Smooth muscle cell (in vitro differentiated cells): ENCODE measurements around the gene C2CD2L. TPM values are rescaled to one million over a fixed set of nuclear protein-coding genes. Genes with fewer than 3 reads are reported as not detected.

Experiments
- DNase-seq: peaks from one replicate; lab custom pipeline; 2025; ENCODE audit not compliant: unreplicated experiment; lab: John Stamatoyannopoulos, UW
- H2AFZ ChIP-seq: fragments of 200-600 bp; sonication (generic); 2 replicates; pipeline ENCODE4 v1.6.0; 2016; ENCODE audit warnings: antibody characterized with exemption, low read depth, mild to moderate bottlenecking
- H3F3A ChIP-seq: fragments of 200-600 bp; sonication (generic); 2 replicates; pipeline ENCODE4 v1.6.0; 2017; ENCODE audit warnings: antibody characterized with exemption, low read depth
- H3K27ac ChIP-seq: fragments of 200-600 bp; sonication (generic); 2 replicates; pipeline ENCODE4 v1.5.1; 2016; ENCODE audit warnings: low read depth, mild to moderate bottlenecking
- H3K27me3 ChIP-seq: fragments of 200-600 bp; sonication (generic); 2 replicates; pipeline ENCODE4 v1.6.1; 2016; ENCODE audit warnings: low read depth, mild to moderate bottlenecking
- H3K36me3 ChIP-seq: fragments of 200-600 bp; sonication (generic); 2 replicates; pipeline ENCODE4 v1.5.1; 2016; ENCODE audit warnings: low read depth
- H3K4me1 ChIP-seq: fragments of 200-600 bp; sonication (generic); 2 replicates; pipeline ENCODE4 v1.5.1; 2016; ENCODE audit warnings: low read depth
- H3K4me2 ChIP-seq: fragments of 200-600 bp; sonication (generic); 2 replicates; pipeline ENCODE4 v1.6.0; 2016; ENCODE audit warnings: mild to moderate bottlenecking
- H3K4me3 ChIP-seq: fragments of 200-600 bp; sonication (generic); 2 replicates; pipeline ENCODE4 v1.5.1; 2016; ENCODE audit warnings: mild to moderate bottlenecking
- H3K79me2 ChIP-seq: fragments of 200-600 bp; sonication (generic); 2 replicates; pipeline ENCODE4 v1.6.0; 2016; ENCODE audit warnings: low read depth, mild to moderate bottlenecking
- H3K9ac ChIP-seq: fragments of 200-600 bp; sonication (generic); 2 replicates; pipeline ENCODE4 v1.6.0; 2016; ENCODE audit warnings: low read depth
- H3K9me3 ChIP-seq: fragments of 200-600 bp; sonication (generic); replicated peaks from 2 replicates; pipeline ENCODE4 v1.5.1; 2016; ENCODE audit warnings: low read depth
- H4K20me1 ChIP-seq: fragments of 200-600 bp; sonication (generic); 2 replicates; pipeline ENCODE4 v1.6.0; 2016; ENCODE audit warnings: low read depth
- CTCF ChIP-seq: fragments of 200-600 bp; sonication (generic); IDR thresholded peaks from 2 replicates; pipeline ENCODE4 v1.5.1; 2017; ENCODE audit warnings: borderline replicate concordance, mild to moderate bottlenecking, antibody characterized with exemption; ENCODE audit not compliant: insufficient read depth, poor library complexity, severe bottlenecking
- whole genome bisulfite sequencing: methylation state at CpG from one replicate; pipeline ENCODE4 v1.1.7; 2016; ENCODE audit warnings: low lambda C conversion rate; 5-methylcytosine and 5-hydroxymethylcytosine counted together
- polyA plus RNA-seq: library from polyadenylated mRNA; unstranded; fragments of >200 nt; fragmentation: Nextera tagmentation; extraction: Ambion mirVana; gene quantifications from 2 replicates; pipeline ENCODE4 v1.2.1, GENCODE V29; 2016
- total RNA-seq: library from RNA; depleted of rRNA; stranded (reverse); fragments of >200 nt; gene quantifications from 2 replicates; pipeline ENCODE4 v1.2.3, GENCODE V29; 2014

Gene C2CD2L
- total and polyA plus RNA-seq, 2 experiments from 2014 or later: 4.8 to 7.2 TPM

- Histone ChIP-seq H3K27me3 (no peaks in the 10 kb centered on the region), H3K9ac (no peak overlapping the region), H4K20me1 (no peaks in the 10 kb centered on the region), H3K27ac (no peak overlapping the region), H3K79me2 (no peaks in the 10 kb centered on the region), H3K9me3 (no peaks in the 10 kb centered on the region), H2AFZ (no peak overlapping the region), H3K4me2 (no peak overlapping the region), H3K36me3 (no peaks in the 10 kb centered on the region), H3K4me3 (no peak overlapping the region), H3K4me1 (no peaks in the 10 kb centered on the region), H3F3A (no peaks in the 10 kb centered on the region)
- TF ChIP-seq CTCF: no peak
- no peak for DNase-seq
- WGBS: over 99% methylated on average over 9 of the region's 9 CpGs
Measured at GRCh38 chr11:119113716-119114115, 6.6 kb downstream of the C2CD2L start.

GRCh38 chr11:119114351-119114750 lies 7.2 kb downstream of the C2CD2L start:
- WGBS: 97% methylated on average over 5 of the region's 5 CpGs
- Histone ChIP-seq H2AFZ (no peak overlapping the region), H3K27ac (no peak overlapping the region), H3K9ac (no peak overlapping the region), H3K4me2 (no peak overlapping the region), H3K36me3 (no peaks in the 10 kb centered on the region), H3K79me2 (no peaks in the 10 kb centered on the region), H3K4me1 (no peaks in the 10 kb centered on the region), H3F3A (no peaks in the 10 kb centered on the region), H3K9me3 (no peaks in the 10 kb centered on the region), H3K4me3 (no peak overlapping the region), H4K20me1 (no peaks in the 10 kb centered on the region), H3K27me3 (no peaks in the 10 kb centered on the region)
- DNase-seq: no peak
- TF ChIP-seq CTCF: no peak

GRCh38 chr11:119115484-119116234 lies 8.5 kb downstream of the C2CD2L start:
- no peak for DNase-seq
- Histone ChIP-seq H3K9me3 (no peaks in the 10 kb centered on the region), H3K27me3 (no peaks in the 10 kb centered on the region), H3K79me2 (no peaks in the 10 kb centered on the region), H3K4me2 (no peak overlapping the region), H3K36me3 (no peaks in the 10 kb centered on the region), H3K27ac (no peak overlapping the region), H3K4me3 (no peak overlapping the region), H2AFZ (no peak overlapping the region), H3K4me1 (no peaks in the 10 kb centered on the region), H3F3A (no peaks in the 10 kb centered on the region), H3K9ac (no peak overlapping the region), H4K20me1 (no peaks in the 10 kb centered on the region)
- no peak for TF ChIP-seq CTCF
- 90% methylated on average over 19 of the region's 24 CpGs for WGBS

GRCh38 chr11:119116235-119116594 lies 9.1 kb downstream of the C2CD2L start:
- H3K36me3 ChIP-seq: no peaks in the 10 kb centered on the region
- no peak overlapping the region for H2AFZ ChIP-seq
- DNase-seq: no peak
- no peak overlapping the region for H3K27ac ChIP-seq
- no peaks in the 10 kb centered on the region for H3K79me2 ChIP-seq
- H3K4me3 ChIP-seq: no peak overlapping the region
- 95% methylated on average over 10 of the region's 10 CpGs for WGBS
- H3K27me3 ChIP-seq: no peaks in the 10 kb centered on the region
- H3K4me1 ChIP-seq: no peaks in the 10 kb centered on the region
- no peak overlapping the region for H3K4me2 ChIP-seq
- no peaks in the 10 kb centered on the region for H3F3A ChIP-seq
- TF ChIP-seq CTCF: no peak
- H4K20me1 ChIP-seq: no peaks in the 10 kb centered on the region
- H3K9ac ChIP-seq: no peak overlapping the region
- no peaks in the 10 kb centered on the region for H3K9me3 ChIP-seq
